HG03135 (cell line): ENCODE measurements around the gene RTCA.
"Not testable (repeated sequence)": the region's sequence is repeated elsewhere in the genome, so short reads cannot be mapped to it uniquely, and the experiment has no call there.

Source experiments
- ATAC-seq: cut with Tn5 transposase; IDR thresholded peaks from one replicate; pipeline ENCODE4 v1.9.1; 2021; ENCODE audit warnings: mild to moderate bottlenecking, moderate library complexity; ENCODE audit not compliant: unreplicated experiment

Gene RTCA

DNA sequence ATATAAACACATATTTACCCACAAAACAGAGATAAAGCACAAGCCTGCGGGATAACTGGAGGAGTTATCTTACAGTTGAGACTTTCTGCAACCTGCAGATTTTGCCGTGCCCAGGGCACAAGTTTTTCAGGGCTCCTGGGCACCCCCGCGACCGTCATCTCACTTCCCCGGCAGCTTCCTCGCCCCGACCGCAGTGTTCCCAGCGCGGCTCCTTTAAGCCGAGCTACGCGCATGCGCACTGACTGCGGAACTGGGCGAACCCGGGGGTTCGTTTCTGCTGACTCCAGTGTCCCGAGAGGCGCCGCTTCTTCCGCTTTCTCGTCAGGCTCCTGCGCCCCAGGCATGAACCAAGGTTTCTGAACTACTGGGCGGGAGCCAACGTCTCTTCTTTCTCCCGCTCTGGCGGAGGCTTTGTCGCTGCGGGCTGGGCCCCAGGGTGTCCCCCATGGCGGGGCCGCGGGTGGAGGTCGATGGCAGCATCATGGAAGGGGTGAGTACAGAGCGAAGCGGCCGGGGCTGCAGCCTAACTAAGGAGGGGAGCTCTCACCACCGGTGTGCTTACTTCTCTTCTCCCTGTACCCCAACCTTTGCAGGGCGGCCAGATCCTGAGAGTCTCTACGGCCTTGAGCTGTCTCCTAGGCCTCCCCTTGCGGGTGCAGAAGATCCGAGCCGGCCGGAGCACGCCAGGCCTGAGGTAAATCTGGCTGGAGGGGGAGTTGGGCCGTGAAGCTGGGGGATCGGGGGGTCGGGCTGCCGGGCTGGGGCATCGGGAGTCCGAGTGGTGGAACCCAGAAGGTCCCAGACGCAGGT is at the start of gene RTCA:
TSS of gene RTCA (plus strand) at position 286 of the 810 bp plus-strand sequence. CDS start at position 446, 160 bp downstream.
- peak; percentile 95 for ATAC-seq

DNA sequence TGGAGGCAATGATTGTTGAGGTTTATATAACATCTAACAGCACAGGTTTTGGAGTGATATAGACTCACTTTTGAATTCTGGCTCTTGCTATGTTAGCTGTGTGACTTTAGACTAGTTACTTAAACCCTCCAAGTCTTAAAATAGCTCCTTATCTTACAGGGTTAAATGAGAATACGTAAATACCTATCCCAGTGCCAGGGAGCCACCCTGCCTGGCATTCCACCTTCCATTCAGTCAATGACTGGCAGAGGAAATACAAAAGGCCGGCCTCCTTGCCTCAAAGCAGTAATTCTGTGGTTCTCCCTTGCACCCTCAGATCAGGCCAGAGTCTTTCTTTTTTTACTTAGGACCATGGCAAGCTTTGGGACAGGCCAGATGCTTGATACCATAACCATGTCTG is 48.2 kb upstream of the RTCA start:
- ATAC-seq = no peak

DNA sequence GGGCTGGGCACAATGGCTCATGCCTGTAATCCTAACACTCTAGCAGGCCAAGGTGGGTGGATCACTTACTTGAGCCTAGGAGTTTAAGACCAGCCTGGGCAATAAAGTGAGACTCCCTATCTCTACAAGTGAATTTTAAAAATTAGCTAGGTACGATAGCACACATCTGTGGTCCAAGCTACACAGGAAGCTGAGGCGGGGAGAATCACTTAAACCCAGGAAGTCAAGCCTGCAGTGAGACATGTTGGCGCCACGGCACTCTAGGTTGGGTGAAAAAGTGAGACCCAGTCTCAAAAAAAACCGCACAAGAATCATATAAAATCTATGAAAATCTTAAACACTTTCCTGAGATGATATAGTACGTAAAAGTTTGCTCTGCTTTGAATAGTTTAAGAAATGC is 46.6 kb upstream of the RTCA start:
- ATAC-seq = no peak

DNA sequence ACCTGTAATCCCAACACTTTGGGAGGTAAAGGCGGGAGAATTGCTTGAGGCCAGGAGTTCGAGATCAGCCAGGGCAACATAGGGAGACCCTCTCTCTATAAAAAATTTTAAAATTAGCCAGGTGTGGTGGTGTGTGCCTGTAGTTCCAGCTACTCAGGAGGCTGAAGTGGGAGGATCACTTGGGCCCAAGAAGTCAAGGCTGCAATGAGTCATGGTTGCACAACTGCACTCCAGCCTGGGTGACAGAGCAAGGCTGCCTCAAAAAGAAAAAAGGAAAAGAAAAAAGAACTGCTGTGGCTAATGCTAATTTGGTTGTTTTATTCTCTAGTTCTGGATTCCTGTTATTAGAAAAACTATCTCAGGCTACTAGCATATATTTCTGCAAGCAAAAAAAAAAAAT is 46.1 kb upstream of the RTCA start:
- ATAC-seq = no peak

DNA sequence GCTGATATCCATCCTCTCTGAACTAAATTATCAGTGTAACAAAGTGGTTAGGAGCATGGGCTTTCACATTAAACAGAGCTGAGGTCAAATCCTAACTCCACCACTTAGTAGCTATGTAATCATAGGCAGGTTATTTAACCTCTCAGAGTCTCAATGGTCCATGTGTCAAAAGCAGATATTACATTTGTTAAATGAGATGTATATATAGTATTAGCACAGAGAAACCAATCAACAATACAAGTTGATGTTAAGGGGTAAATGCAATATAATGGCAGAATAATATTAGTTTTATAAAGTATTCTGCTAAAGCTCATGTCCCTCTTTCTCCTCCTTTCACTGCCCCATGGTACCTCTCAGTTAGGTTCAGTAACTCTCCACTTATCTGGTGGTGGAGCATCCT is 43.6 kb upstream of the RTCA start:
- ATAC-seq = no peak

DNA sequence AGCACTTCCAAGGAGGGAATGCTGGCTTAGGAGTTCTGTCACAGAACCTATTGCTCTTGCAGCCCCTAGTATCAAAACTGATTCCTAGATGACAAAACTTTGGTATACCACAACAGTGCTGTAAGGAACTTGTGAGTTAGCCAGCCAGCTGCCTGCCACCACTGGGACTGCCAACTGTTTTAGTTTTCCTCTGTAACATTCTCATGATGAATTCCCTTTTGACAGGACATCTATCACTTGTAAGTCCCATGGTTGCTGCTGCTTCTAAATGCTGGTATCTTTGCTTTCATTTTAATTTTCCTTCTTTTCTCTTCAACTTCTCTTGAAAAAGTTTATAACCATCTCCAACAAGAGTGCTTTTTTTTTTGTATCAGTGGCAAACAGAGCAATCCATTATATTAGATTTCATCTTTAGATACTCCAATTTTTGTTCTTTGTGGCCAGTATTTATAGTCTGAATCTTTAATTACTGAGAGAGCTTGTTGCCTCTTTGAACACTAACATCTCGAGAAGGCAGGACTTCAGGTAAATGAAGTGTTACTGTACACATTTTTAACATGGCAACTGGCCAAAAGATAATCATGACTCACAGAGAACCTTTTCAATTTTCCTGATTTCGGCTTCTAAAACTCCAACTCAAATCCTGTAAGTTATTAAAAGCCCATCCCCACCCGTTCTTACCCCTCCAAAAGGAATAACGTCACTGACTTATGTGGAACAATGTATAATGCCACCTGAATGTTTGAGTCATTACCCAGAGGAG is 36.2 kb upstream of the RTCA start:
- no peak for ATAC-seq

DNA sequence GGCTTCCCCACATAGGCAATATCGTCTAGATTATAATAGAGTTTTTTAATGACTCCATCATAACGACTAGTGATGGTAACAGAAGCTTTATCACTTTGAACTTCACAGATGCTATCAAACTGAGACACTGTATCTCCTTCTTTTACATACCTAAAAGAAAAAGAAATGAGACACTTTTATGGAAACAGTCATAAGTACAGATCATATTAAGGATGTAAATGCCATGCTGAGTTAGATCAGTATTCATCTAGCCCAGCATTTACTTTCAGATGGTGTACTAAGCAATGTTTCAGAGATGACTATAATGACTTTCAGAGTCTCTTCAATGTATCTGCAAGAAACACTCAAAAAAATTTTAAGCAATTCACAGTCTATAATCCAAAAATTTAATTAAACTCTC is 35.3 kb upstream of the RTCA start:
- no peak for ATAC-seq

DNA sequence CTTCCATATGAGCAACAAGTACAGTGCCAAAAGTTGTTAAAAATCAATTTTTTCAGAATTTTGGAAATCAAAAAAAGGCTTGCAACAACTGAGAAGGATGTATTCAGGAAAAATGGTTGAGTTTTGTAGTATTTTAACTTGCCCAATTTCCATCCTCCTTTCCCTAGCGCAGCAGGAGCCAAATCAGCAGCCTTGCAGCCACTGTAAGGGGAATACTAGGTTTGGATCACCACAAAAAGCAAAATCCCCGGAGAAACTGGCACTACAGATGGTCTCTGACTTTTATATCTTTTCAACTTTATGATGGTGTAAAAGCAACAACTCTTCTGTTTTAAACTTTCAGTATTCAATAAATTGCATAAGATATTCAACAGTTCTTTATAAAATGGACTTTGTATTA is 34.3 kb upstream of the RTCA start:
- no peak for ATAC-seq

DNA sequence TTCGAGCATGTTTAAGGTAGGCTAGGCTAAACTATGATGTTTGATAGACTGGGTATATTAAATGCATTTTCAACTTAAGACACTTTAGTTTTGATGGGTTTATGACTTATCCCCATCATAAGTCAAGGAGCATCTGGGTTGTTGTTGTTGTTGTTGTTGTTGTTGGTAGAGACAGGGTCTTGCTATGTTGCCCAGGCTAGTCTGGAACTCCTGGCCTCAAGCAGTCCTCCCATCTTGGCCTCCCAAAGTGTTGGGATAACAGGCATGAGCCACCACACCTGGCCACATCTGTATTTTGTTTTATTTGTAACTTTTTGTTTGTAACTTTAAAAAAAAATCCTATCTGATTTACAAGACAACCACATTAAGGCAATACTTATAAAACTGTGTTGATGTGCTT is 33.9 kb upstream of the RTCA start:
- no peak for ATAC-seq

DNA sequence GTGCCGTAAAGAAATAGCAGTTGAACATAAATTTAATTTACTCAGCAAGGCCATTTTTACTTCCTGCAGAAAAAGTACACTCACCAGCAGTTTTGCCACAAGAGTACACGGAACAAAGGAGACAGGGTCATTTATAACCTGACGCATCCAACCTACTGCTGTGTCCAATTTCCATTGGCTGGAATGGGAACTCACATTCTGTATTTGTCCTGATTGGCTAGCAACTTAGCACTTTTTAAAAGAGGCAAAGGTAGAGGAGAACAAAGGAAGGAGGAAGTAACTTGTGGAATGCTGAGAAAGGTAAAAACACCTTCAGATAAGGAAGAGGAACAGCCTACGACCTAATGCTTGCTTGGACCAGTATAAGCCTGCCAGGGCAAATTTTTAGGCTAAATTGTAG is 32.5 kb upstream of the RTCA start:
- ATAC-seq = not testable (repeated sequence)

DNA sequence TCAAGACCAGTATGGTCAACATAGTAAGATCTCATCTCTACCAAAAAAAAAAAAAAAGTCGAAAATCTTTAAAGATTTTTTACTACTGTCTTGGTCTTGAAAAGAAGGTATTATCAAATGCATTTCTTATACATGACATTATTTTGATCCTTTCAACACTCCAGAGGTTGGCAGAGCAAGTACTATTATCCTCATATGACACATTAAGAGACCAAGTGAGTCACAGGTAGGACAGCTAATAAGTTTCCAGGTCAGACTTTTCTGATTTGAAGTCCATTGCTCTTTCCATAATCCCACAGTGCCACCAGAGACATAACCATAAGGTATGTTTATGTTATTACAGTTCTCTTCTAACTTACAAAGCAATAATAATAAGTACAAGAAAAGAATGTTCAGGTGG is 31.6 kb upstream of the RTCA start:
- ATAC-seq = no peak

DNA sequence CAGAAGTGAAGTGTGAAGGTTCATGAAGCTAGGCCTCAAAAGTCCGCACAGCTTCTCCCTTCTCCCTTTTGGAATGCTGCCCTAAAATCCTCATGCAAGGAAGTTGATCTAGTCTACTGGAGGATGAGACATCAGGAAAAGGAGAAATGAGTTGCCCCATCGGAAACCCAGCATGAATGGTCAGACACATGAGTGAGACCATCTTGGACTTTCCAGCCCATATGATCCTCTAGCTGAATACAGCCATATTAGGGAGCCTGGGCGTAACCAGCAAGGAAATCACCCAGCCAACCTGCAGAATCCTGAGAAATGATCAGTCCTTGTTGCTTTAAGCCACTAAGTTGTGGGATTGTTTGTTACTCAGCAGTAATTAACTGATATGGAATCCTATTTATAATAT is 28.9 kb upstream of the RTCA start:
- no peak for ATAC-seq

DNA sequence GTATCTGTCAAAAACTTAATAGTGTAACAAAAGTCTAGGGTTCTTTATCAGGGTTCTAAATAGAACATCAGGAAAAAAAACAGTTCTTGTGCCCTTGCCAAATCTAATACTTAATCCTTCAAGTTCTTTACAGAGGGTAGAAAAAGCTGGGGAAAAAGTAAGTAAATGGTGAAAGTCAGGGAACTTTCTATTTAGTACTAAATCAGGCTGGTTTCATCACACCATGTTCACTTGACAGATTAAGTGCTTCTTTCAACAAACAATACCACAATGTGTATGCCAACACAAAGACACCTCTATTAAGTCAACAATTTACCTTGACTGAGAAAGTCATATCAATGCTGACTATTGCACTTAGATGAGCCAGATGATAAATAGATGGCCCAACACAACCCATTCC is 26.1 kb upstream of the RTCA start:
- no peak for ATAC-seq

DNA sequence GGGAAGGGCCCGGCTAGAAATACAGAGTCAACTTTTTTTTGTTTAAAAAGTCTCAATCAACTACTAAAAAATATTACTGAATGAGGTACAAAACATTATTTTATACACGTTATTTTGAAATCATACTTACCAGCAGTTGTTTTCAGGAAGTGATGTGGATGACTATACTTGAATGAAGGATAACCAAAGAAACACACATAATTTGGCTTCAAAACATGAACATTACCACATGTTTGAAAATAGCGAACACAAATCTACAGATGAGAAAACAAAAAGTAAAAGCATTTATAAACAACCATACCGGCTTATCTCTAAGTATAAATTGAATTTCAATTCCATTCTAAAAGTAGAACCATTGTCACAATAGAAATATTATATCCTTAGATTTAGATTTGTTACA is 25.4 kb upstream of the RTCA start:
- ATAC-seq = no peak

DNA sequence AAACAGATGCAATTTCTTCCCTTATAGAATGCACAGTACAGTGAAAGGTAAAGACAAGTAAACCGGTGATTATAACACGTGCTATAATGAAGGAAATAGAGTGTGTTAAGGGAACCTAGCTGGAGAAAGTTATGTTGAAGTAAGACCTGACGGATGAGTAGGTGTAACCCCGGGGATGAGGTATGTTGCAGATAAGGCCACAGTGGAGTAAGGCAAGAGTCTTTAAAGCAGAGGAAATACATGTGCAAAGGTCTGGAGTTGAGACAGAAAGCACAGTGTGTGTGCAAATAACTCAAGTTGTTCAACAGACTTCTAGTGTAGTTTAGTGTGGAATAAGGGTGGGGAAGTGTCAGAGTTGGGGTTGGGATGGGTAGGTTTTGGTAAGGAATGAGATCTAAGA is 19.3 kb upstream of the RTCA start:
- ATAC-seq = no peak

DNA sequence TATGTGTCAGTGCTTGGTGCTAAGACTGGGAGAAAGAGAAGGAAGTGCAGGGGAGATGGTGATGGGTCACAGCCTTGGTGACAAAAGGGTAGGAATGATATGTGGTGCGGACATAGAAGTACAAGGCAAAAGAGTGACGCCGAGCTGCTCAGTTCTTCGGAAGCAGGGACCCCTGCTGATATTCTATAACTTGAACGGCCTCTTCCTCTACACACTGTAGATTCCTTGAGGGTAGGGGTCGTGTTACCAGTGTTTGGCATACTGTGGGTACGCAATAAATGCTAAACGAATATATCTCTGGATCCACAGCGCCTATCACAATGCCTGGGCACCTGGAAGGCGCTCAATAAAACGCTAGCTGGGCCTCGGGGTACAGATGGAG is 16.9 kb upstream of the RTCA start:
- ATAC-seq = peak; percentile 1

DNA sequence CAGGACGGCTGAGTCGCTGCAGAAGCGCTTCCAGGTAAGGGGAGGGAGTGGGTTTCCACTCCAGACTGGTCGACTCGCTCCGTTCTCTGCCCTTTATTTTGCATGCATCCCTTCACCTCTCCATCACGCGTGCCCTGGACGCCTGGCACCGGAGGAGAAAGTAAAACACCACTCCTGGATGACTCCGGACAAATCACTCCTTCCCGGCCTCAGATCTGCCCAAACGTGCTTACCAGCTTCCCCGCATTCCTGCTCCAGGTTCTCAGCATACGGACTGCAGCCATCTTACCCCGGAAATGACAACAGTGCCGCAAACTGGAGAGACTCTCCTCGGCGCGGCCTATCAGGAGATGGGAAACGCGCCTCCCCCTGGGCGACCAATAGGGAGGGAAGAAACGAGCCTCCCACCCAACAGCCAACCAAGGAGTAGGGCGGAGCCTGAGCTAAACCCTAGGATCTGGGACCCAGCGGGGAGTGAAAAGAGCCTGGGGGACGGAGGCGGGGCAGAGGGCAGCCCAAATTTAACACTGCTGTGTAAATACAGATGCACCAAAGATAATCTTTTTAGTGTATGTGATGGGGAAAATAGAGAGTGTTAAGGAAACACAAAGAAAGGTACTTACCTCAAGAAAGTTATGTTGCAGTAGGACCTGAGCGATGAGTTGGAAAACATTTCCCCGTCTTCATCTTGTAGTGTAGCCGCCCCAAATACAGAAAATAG is 16.3 kb upstream of the RTCA start, which contains the start of gene DBT:
TSS of gene DBT (minus strand) at position 298 of the 721 bp plus-strand sequence. CDS start at position 284, 14 bp downstream.
- ATAC-seq = peak; percentile 100

DNA sequence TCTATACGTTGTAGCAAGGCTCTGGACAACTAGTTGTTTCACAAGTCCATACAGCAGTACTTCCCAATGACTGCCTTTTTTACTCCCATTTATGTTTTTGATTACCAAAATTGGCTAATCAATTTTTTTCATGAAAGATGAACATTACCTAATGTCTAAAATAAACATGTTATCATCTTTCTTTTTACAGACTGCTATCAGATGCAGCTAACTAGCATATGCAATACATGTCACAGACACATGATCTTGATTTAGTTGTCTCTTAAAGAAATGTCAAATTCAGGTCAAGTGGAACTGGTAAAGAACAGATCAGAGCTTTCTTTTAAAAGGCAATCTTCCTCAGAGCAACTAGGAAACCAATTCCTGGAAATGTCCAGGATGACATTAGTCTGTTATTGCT is 15.8 kb upstream of the RTCA start:
- ATAC-seq = no peak

DNA sequence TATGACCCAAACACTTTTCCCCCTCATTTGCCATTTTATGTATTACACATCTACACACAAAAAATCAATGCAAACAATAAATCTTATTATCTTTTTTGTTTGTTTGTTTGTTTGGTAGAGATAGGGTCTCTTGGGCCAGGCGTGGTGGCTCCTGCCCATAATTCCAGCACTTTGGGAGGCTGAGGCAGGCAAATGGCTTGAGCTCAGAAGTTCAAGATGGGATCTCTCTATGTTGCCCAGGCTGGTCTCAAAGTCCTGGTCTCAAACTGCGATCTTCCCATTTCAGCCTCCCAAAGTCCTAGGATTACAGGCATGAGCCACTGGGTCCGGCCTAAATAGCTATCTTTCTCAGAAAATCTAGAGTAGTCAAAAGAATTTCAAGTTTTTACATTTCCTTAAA is 15.2 kb upstream of the RTCA start:
- no peak for ATAC-seq

DNA sequence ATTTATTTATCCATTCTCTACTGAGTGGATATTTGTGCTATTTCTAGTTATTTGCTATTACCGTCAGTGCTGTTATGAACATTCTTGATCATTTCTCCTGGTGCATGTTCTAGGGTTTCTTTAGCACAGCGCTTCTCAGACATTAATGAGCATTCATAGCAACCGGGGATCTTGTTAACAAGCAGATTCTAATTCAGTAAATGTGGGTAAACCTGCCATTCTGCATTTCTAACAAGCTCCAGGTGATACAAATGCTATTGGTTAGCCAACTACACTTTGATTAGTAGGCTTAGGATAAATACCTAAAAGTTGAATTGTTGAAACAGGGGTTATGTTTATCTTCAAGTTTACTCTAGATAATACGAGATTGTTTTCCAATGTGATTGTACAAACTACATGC is 13.1 kb upstream of the RTCA start:
- ATAC-seq = no peak

DNA sequence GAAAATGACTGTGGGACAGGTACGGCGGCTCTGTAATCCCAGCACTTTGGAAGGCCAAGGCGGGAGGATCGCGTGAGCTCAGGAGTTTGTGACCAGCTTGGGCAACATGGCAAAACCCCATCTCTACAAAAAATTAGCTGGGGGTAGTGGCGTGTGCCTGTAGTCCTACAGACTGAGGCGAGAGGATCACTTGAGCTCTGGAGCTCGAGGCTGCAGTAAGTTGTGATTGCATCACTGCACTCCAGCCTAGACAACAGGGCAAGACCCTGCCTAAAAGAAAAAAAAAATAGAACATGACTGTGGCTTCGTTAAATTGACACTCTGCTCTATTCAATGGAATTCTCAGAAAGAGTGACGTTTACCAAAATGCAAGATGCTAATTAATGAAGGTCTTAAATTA is 12.5 kb upstream of the RTCA start:
- no peak for ATAC-seq

DNA sequence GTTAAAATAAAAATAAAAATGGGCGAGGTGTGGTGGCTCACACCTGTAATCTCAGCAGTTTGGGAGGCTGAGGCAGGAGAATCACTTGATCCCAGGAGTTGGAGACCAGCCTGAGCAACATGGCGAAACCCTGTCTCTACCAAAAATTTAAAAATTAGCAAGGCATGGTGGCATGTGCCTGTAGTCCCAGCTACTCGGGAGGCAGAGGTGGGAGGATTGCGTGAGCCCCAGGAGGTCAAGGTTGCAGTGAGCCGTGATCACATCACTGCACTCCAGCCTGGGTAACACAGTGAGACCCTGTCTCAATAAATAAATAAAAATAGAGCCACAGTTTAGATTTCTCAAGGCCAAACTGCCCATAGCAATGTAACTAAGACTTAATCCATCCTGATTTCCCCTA is 9.7 kb upstream of the RTCA start:
- not testable (repeated sequence) for ATAC-seq
